HG03460 (cell line): ENCODE data around the gene PEAR1.
"Not testable (repeated sequence)": the region's sequence is repeated elsewhere in the genome, so short reads cannot be mapped to it uniquely, and the experiment has no call there.

Experiments
- ATAC-seq: cut with Tn5 transposase; IDR thresholded peaks from one replicate; pipeline ENCODE4 v1.9.1; 2021; ENCODE audit not compliant: unreplicated experiment

Gene PEAR1

DNA sequence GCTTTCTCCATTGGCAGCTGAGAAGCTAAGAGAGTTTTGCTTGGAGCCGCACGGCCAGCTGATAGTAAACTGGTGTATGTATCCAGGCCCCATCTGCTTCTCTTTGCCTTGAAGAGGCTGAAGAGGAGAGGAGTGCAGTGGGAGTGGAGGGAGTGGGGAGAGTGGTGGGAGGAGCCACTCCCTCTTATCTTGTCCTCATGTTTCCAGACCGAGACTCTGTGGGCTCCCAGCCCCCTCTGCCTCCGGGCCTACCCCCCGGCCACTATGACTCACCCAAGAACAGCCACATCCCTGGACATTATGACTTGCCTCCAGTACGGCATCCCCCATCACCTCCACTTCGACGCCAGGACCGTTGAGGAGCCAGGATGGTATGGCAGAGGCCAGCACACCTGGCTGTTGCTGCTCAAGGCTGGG, 20.9 kb downstream of the PEAR1 start:
- ATAC-seq: no peak

DNA sequence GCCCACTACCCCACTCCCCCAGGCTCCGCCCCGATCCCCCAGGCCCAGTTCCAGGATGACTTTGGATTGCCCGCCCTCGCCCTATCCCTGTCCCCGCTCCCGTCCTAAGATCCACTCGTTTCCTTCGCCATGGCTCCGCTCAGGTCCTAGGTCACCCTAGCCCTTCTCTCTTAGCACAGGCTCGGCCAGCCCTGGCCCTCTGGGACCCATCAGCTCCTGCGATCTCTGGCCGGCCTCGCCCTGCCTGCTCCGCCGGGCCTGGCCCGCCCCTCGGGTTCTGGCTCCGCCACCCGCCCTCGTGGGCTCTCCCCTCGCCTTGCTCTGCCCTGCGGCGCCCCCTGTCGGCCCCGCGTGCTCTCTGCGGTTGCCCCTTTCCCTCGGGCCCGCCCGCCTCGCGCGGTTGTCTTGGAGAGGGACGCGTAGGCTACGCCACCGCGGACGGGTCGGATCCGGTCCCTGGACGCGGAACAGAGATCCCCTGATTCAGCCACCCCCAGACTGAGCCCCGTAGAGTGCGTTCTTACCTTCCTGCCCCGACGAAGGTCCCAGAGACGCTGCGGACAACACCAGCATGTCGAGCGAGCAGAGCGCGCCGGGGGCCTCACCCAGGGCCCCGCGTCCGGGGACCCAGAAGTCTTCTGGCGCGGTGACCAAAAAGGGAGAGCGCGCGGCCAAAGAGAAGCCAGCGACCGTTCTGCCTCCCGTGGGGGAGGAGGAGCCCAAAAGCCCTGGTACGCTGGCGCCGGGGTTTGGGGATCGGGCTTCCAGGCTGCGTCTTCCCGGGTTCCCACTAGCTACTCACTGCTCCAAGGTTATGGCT, 26.9 kb downstream of the PEAR1 start, which contains the start of gene LRRC71:
Gene LRRC71, plus strand, starts transcription at position 400 of the 820 bp plus-strand sequence. Its CDS starts 172 bp downstream, at position 572.
- ATAC-seq: no peak

DNA sequence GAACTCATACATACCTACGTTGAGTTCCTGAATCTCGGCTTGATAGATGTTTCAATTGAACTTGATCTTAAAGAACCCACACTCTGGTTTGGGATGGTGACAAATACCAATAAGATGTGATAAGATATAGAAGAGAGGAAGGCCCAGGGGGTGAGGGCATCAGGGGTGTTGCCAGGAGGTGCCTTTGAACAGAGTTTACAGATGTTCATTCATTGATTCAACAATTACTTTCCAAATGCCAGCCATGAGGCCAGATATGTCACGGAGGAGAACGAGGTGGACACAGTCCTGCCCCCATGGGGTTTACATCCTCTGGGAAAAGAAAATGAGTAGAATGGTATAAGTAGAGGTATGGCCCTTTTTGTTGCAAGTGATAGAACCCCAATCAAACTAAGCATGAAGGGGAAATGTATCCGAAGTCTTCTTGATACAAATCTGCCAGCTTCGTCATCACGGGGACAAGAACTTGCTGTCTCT, 27.6 kb downstream of the PEAR1 start:
- no peak for ATAC-seq

DNA sequence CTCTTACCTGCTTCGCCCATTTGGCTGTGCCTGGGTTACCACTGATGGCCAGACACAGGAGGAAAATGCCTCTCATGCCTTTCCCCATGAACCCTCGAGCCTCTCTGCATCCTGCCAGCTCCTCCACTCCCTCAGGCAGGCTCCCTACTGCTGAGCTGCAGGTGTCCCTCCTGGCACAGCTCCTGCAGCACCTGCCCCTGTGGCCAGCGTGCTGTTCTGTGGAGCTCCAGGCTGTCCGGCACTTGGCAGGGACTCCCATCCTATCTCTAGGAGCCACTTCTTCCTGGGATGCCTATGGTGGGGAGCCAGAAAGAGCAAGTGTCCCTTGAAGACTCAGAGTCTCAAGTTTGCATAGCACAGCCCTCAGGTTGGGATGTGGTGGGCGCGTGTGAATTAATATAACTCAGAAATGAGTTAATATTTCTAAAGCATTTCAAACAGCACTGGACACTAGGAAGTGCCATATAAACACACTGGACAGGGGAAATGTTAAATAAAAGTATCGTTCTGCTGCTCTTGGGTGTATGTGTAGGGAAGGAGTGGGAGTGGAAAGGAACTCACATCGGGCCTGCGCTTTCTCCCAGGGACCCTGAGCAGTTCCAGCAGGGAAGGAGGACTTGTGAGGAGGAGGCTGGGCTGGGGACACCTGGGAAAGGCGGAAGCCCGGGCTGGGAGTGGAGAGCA, 29.6 kb downstream of the PEAR1 start:
- ATAC-seq: no peak

DNA sequence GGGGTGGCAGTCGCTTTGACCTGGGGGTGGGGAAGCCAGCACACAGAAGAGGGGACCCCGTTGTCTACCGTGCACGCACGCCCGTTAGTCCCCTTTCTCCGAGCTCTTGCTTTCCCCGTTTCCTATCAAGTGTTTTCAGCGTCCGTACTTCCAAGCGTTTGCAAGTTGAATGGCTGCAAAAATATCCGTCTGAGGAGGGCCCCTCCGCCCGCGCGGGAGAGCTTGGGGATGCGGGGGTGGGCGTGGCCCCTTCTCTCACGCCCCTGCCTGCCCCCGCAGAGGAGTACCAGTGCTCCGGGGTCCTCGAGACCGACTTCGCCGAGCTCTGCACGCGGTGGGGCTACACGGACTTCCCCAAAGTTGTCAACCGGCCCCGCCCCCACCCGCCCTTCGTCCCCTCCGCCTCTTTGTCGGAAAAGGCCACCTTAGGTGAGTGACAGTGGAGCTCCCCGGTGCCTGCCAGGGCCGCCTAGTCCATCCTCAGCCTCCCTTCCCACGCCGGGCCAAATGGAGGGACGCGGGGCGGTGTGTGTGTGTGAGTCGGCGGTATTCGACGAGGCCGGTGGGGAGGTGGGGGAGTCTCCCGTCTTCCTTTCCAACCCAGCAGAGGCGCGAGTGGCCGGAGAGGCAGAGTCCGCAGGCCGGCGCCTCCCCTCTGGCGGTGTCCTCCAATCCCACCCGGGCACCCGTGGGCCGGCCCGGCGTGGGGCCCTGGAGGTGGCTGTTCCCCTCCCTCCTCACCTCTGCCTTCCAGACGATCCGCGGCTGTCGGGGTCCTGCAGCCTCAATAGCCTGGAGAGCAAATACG, 30.4 kb downstream of the PEAR1 start:
- no peak for ATAC-seq

DNA sequence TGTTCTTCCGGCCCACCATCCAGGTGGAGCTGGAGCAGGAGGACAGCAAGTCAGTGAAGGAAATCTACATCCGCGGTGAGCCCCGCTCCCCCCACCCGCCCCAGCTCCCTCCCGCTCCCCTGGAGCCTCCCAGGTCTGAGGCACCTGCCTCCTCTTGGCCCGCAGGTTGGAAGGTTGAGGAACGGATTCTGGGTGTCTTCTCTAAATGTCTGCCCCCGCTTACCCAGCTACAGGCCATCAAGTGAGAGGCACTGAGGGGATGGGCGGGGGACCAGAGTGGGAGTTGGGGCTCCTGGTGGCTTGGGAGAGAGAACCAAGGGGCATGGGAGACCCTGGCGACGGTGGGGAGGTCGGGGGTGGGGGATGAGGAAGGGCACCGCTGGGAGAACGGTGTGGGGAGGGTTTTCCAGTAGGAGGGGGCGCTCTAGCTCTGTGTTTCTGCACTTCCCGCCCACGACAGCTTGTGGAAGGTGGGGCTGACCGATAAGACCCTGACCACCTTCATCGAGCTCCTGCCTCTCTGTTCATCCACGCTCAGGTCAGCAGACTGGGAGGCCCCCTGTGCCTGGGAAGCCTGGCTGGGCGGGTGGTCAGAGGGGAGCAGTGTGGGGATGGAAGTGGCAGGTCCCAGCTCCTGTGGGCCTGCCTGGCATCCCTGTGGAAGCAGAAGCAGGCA, 31.1 kb downstream of the PEAR1 start:
- no peak for ATAC-seq

DNA sequence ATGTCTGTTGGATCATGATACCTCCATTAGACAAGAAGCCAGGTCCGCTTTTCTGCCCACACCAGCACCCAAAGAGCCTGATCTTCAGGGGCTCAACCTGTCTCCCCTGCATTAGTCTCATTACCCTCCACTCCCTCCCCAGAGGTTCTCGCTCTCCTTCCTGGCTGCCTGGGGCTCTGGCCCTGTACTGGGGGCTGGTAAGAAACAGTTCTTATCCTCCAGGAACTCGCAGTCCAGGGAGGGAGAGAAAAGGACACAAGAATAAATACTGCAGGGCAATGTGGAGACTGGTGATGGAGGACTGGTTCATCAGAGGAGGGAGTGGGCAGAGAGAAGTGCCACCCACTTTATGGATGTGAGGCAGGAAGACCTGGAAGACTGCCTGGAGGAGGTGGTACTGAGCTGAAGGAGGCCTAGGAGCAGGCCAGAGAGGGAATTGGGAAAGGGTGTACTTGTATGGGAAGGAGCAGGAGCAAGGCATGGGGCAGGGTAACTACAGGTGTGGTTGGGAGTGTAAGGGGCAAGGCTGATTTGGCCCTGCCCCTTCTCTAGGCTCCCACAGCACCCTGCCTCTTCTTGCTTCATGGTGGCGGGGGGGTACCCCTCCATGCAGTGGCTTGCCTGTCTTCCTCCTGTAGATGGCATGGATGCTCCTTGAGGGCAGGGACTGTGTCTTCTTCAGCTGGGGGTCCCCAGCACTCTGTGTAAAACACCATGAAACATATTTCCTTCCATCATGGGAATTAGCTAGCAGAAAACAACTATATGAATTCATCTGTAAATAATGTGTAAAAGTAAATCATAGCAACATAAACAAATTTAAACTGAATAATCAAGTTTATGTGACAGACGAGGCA, 31.9 kb downstream of the PEAR1 start:
- ATAC-seq: no peak

DNA sequence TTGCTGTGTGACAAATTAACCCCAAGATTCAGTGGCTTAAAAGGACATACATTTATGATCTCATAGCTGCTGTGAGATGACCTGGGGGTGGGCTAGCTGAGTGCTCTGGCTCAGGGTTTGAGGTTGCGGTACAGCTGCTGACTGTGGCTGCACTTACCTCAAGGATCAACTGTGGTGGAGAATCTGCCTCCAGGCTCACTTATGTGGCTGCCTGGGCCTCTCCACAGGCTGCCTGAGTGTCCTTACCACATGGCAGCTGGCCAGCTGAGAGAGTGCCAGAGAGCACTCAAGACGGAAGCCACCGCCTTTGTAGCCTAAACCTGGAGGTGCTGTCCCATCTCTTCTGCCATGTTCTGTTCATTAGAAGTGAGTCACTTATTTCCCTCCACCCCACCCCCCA, 32.7 kb downstream of the PEAR1 start:
- ATAC-seq: no peak

DNA sequence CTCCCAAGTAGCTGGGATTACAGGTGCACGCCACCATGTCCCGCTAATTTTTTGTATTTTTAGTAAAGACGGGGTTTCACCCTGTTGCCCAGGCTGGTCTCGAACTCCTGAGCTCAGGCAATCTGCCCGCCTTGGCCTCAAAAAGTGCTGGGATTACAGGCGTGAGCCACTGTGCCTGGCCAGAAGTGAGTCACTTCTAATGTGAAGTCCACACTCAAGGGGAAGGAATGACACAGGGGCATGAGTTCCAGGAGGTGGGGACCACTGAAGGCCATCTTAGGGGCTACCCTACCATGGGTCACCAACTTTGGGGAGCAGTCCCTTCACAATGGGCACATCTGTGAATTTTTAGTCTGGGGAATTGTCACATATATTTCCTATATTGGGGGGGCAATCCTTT, 33.2 kb downstream of the PEAR1 start:
- not testable (repeated sequence) for ATAC-seq

DNA sequence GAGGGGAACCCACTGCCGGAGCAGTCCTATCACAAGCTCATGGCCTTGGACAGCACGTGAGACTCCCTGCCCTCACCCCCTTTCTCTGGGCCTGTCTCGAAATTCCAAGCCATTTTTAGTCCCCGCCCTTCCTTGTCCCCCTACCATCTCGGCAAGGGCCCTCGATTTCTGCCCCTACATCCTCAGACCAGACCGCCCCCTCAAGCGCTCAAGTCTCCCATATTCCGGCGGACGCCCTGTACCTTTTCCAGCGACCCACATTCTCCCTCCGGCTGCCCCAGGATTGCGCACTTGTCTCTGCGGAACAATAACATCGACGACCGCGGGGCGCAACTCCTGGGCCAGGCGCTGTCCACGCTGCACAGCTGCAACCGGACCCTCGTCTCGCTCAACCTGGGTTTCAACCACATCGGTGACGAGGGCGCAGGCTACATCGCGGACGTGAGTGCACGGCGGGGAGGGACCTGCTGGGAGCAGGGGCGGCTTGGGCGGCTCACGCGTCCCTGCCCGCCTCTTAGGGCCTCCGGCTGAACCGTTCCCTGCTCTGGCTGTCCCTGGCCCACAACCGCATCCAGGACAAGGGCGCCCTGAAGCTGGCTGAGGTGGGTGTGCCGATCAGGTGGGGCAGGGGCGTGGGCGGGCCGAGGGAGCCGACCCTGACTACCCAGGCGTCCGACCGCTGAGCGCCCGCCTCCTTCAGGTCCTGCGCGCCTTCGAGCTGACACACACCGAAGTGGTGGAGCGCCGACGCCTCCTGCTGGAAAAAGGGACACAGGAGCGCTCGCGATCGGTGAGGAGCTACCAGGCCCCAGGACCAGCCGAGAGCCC, 33.9 kb downstream of the PEAR1 start:
- no peak for ATAC-seq

DNA sequence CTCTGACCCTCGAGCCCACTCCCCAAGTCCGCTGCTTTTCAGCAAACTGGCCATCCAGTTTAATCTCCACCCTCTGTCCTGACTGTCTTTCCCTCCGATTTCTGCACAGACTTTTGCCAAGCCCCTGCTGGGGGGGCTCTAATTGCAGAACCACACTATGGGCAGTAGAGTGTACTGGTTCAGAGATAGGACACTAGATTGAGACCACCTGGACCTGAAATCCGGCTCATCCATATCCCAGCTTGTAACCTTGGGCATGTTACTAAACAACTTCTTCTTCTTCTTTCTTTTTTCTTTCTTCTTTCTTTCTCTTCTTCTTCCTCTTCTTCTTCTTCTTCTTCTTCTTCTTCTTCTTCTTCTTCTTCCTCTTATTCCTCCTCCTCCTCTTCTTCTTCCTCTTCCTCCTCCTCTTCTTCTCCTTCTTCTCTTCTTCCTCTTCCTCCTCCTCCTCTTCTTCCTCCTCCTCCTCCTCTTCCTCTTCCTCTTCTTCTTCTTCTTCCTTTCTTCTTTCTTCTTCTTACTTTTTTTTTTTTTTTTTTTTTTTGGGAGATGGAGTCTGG, 34.6 kb downstream of the PEAR1 start:
- no peak for ATAC-seq

DNA sequence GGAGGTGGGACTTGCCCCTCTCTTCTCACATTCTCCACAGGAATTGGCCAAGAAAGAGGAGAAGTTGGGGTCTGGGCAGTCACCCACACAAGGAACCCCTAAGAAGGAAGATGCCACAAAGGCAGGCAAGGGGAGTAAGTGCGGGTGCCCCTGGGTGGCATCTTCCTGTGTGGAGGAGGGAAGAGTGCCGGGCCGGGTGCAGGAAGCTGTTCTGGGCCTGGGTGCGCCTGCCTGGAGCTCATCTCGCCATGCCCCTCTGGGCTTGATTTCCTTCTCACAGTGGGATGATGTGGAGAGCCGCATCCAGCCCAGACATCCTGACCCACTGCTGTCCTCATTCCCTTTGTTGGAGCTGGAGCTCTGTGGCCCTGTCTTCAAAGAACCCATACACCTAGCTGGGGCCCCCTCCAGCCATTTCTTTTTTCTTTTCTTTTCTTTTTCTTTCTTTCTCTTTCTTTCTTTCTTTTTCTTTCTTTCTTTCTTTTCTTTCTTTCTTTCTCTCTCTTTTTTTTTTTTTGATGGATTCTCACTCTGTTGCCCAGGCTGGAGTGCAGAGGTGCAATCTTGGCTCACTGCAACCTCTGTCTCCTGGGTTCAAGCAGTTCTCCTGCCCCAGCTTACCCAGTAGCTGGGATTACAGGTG, 36.2 kb downstream of the PEAR1 start:
- ATAC-seq: no peak

DNA sequence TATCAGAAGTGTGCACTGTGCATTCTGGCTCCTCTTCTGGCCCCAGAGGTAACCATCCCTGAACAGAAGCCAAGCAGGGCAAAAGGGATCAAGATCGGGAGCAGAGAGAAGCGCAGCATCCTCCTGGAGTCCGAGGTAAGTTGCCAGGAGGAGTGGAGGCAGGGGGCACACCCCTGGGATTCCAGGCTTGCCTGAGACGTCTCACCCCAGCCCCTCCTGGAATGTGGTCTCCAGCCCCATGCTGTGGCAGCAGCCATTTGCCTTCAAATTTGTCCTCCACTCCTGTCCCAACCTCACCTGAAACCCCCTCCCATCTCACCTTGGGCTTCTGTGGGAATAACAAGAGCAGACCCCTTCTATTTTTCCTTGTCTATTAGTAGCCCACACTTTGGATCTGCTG, 37.0 kb downstream of the PEAR1 start:
- no peak for ATAC-seq

DNA sequence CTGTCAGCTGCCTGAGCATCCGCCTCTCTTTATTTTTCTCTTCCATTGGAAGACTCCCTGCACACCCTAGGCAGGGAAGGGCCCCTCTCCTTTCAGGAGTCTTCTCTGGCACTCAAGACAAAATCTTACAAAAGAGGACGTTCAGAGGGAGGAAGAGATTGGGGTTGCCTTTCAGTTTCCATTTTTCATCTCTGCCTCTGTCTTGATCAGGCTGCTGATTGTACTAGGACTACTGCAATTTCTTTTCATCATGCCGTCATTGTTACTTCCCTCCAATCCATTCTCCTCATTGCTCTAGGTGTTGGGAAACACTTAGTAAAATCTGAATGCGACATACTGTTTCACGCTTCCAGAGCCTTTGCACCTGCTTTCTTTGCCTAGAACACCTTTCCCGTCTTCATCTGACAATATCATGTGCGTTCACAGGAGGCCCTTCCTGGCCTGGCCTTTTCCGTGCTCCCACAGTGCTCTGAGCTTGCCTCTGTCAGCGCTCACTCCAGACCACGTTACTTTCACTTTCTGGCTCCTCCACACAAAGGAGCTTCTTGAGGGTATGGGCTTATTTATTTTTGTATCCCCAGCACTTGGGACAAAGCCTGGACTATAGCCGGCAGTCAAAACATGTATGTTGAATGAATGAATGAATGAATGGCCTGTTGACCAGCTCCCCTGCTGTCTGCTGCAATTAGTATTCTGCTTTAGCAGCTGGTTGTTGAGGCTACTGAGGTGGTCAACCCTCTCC, 37.9 kb downstream of the PEAR1 start:
- ATAC-seq: no peak

DNA sequence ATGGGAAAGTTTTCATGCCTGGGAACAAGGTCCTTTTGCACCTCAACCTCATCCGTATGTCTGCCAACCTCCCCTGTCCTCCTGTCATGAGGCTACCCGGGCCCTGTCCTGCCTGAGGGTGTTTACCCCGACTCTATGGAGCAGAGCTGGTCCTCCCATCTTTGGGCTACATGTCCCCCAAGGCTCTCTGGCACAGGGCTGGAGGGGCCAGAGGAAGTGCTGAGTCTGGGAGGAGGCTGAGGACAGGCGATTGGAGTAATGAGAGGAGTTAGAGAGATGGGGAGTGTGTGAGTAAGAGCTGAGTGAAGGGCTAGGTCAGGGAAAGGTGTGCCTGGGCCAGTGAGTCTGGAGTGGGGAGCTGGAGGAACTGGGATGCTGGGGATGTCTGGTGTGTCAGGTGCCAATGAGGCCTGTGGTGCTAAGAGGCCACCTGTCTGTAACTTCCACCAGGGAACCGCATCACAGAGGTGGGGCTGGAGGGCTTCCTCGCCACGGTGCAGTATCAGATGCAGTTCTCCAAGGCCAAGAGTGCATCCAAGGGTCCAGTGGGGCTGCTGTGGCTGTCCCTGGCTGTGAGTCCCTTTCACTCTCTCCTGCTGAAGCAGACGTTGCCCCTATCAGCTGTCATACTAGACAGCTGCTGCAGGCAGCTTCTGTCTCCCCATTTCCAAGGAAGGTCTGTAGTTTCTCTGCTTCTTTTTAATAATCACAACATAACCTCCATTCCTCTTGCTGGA, 38.6 kb downstream of the PEAR1 start:
- no peak for ATAC-seq

DNA sequence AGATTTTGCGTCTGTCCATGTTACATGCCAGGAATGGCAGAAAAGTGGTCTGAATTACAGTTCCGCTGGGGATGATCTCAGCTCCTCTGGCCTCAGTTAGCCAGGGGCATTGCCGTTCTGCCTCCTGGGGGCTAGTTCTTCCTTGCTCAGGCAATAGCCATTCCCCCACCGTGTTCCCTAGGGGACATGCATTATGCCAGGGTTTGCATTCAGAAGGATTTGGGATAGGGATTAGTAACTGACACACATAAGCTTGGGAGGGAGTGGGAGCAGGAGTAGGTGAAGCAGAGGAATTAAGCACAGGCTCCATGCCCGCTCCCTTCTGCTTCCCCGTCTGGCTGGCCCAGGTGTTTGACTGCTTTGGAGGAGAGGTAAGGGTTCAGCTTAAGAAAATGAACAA, 39.6 kb downstream of the PEAR1 start:
- no peak for ATAC-seq
